Stimulated activated naive CD8-positive, alpha-beta T cell treated with anti-CD3 and anti-CD28 coated beads, Interleukin-15, amount 100 ng/mL, for 72 hours (primary cell): ENCODE results near the gene TBC1D21.

Experiments used
- ATAC-seq: fragments of 150-1000 bp; cut with Tn5 transposase; 2 replicates; pipeline ENCODE4 v1.10.0; 2021; ENCODE audit warnings: mild to moderate bottlenecking, moderate library complexity
- DNase-seq, 2 donors: peaks; one replicate each; pipeline ENCODE4 v3.0.0; 2021 to 2022
- H3K27ac Mint-ChIP-seq, 2 donors: one replicate each; pipeline ENCODE4 v1.8.0; 2022; ENCODE audit warnings: mild to moderate bottlenecking in 2 of 2, mixed read lengths in 2 of 2, moderate library complexity in 2 of 2
- H3K27me3 Mint-ChIP-seq: one replicate; pipeline ENCODE4 v1.8.0; 2022; ENCODE audit warnings: mixed read lengths
- H3K4me1 Mint-ChIP-seq: one replicate; pipeline ENCODE4 v1.8.0; 2022; ENCODE audit warnings: mild to moderate bottlenecking, mixed read lengths
- H3K4me3 Mint-ChIP-seq, 2 donors: one replicate each; pipeline ENCODE4 v1.8.0; 2022; ENCODE audit warnings: mild to moderate bottlenecking in 2 of 2, mixed read lengths in 2 of 2, moderate library complexity in 1 of 2
- H3K9me3 Mint-ChIP-seq, 2 donors: one replicate each; pipeline ENCODE4 v1.8.0; 2022; ENCODE audit warnings: mixed read lengths in 2 of 2

TBC1D21 gene

GRCh38 chr15:73908030-73908821 lies 34.9 kb downstream of the TBC1D21 start:
- no peak overlapping the region for H3K4me3 Mint-ChIP-seq
- DNase-seq (peak; percentile 73), ATAC-seq (peak; percentile 99)
- no peaks in the 10 kb centered on the region for H3K9me3 Mint-ChIP-seq
- peak overlapping the region; percentile 53 to 63 for H3K27ac Mint-ChIP-seq
- peaks cover 6% of the 10 kb centered on the region for H3K4me1 Mint-ChIP-seq
- H3K27me3 Mint-ChIP-seq: no peaks in the 10 kb centered on the region

GRCh38 chr15:73908822-73909122 lies 35.4 kb downstream of the TBC1D21 start:
- Mint-ChIP-seq H3K4me1 (peaks cover 6% of the 10 kb centered on the region), H3K27ac (no peak overlapping the region), H3K4me3 (no peak overlapping the region)

DNA sequence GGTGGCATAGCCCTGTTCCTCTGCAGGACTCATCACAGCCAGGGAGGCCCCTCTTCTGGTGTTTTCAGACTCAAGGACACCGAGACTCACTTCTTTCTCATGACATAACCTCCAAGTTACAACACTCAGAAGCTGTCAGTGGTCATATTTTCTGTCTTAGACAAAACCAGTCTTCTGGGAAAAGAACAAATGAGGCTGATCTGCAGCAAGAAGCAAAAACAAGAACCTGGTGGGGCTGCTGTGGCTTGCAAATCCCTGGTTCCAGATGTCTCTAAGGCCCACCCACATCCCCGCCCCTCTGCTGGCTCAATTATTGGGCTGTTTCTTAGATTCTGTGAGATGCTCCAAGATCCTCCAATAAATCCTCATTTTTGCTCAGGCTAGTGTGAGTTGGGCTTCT lies 36.3 kb downstream of the TBC1D21 start:
- DNase-seq (no peak), ATAC-seq (no peak)
- H3K27me3 Mint-ChIP-seq: no peaks in the 10 kb centered on the region
- no peaks in the 10 kb centered on the region for H3K9me3 Mint-ChIP-seq
- H3K4me1 Mint-ChIP-seq: peaks cover 14% of the 10 kb centered on the region
- no peak overlapping the region for H3K4me3 Mint-ChIP-seq
- H3K27ac Mint-ChIP-seq: no peak overlapping the region

More at GRCh38 chr15:73908822-73909122, 35.4 kb downstream of the TBC1D21 start:
- H3K9me3 Mint-ChIP-seq: no peaks in the 10 kb centered on the region
- no peaks in the 10 kb centered on the region for H3K27me3 Mint-ChIP-seq
- DNase-seq: no peak
- ATAC-seq: no peak

DNA sequence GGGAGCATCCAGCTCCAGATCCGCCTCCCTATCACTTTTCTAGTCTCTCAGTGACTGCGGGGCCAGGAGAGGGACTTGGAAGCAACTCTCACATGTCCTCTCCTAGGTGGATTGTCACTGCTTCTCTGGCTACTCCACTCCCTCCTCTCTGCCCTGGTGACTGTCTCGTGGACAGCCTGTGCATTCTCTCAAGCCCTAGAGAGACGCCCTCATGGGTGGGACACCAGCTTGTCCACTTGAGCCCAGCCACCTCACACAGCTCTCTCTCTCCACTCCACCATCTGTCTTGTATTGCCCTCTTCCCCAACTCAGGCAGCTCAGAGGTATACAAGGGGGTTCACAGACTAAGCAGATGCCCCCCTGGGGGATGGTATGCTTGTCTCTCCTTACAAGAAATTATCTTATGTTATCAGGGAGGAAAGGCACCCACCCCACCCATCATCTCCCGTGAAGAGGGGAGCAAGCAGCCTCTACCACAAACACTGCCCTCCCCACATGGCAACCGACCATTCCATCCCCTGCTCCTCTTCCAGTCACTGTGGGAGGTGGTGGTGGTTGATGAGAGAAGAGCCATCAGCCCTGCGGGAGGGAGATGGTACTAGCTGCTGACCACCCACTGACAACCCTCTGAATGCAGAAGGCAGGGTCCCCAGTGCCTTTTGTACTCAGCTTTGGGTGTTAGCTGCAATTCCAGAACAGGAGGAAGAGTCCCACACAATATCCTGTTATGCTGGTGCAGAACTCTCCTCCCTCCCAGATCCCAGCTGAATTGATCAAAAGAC lies 37.3 kb downstream of the TBC1D21 start:
- DNase-seq (no peak), ATAC-seq (no peak)
- Mint-ChIP-seq H3K9me3 (no peaks in the 10 kb centered on the region), H3K4me1 (peaks cover 19% of the 10 kb centered on the region), H3K27me3 (no peaks in the 10 kb centered on the region), H3K27ac (peak overlapping the region in 1 of 2 donors; percentile 27), H3K4me3 (no peak overlapping the region)

- Mint-ChIP-seq H3K27me3 (no peaks in the 10 kb centered on the region), H3K27ac (no peak overlapping the region), H3K4me3 (no peak overlapping the region), H3K4me1 (peaks cover 15% of the 10 kb centered on the region), H3K9me3 (no peaks in the 10 kb centered on the region)
- DNase-seq (no peak), ATAC-seq (no peak)
These were observed 38.7 kb downstream of the TBC1D21 start for GRCh38 chr15:73912030-73912596.

- no peak for DNase-seq
- Mint-ChIP-seq H3K9me3 (peaks cover 8 to 10% of the 10 kb centered on the region in 2 donors), H3K4me1 (peaks cover 14% of the 10 kb centered on the region), H3K4me3 (peak overlapping the region in 1 of 2 donors; percentile 16), H3K27me3 (no peaks in the 10 kb centered on the region), H3K27ac (peak overlapping the region in 1 of 2 donors; percentile 23)
- ATAC-seq: peak; percentile 40
These were observed 40.8 kb downstream of the TBC1D21 start for GRCh38 chr15:73914145-73914544.

DNA sequence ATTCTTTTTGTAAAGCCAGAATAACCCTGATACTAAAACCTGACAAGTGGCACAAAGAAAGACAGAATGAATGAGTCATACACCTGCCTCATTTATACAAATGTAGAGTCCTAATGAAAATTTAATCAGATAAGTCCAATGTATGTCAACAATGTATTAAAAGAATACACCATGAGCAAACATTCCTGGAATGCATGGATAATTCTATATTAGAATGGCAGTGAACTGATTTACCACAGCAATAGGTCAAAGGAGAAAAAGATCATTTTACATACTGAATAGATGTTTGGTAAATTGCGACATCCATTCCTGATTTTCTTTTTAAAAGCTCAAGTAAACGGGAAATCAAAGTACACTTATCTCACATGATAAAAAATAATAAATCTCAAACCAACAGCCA lies 41.7 kb downstream of the TBC1D21 start:
- no peak for DNase-seq

GRCh38 chr15:73918784-73919183 lies 45.4 kb downstream of the TBC1D21 start:
- Mint-ChIP-seq H3K4me1 (peaks cover 35% of the 10 kb centered on the region), H3K4me3 (no peak overlapping the region), H3K9me3 (peaks cover 8 to 10% of the 10 kb centered on the region in 2 donors), H3K27me3 (no peaks in the 10 kb centered on the region), H3K27ac (no peak overlapping the region)
- DNase-seq (no peak), ATAC-seq (no peak)

More for the DNA sequence above, 41.7 kb downstream of the TBC1D21 start:
- no peaks in the 10 kb centered on the region for H3K27me3 Mint-ChIP-seq
- H3K4me1 Mint-ChIP-seq: peaks cover 15% of the 10 kb centered on the region
- peaks cover 8 to 10% of the 10 kb centered on the region in 2 donors for H3K9me3 Mint-ChIP-seq
- H3K4me3 Mint-ChIP-seq: no peak overlapping the region
- ATAC-seq: no peak
- no peak overlapping the region for H3K27ac Mint-ChIP-seq

- no peaks in the 10 kb centered on the region for H3K27me3 Mint-ChIP-seq
These were observed 46.3 kb downstream of the TBC1D21 start for GRCh38 chr15:73919706-73920105.

GRCh38 chr15:73921254-73921925 lies 48.0 kb downstream of the TBC1D21 start:
- DNase-seq (no peak), ATAC-seq (no peak)
- Mint-ChIP-seq H3K27ac (no peak overlapping the region), H3K9me3 (peaks cover 8 to 10% of the 10 kb centered on the region in 2 donors), H3K4me1 (peaks cover 45% of the 10 kb centered on the region), H3K27me3 (peaks cover 6% of the 10 kb centered on the region), H3K4me3 (no peak overlapping the region)

More at GRCh38 chr15:73919706-73920105, 46.3 kb downstream of the TBC1D21 start:
- Mint-ChIP-seq H3K4me1 (peaks cover 35% of the 10 kb centered on the region), H3K27ac (no peak overlapping the region), H3K9me3 (peaks cover 8 to 10% of the 10 kb centered on the region in 2 donors), H3K4me3 (no peak overlapping the region)
- ATAC-seq (no peak), DNase-seq (no peak)

DNA sequence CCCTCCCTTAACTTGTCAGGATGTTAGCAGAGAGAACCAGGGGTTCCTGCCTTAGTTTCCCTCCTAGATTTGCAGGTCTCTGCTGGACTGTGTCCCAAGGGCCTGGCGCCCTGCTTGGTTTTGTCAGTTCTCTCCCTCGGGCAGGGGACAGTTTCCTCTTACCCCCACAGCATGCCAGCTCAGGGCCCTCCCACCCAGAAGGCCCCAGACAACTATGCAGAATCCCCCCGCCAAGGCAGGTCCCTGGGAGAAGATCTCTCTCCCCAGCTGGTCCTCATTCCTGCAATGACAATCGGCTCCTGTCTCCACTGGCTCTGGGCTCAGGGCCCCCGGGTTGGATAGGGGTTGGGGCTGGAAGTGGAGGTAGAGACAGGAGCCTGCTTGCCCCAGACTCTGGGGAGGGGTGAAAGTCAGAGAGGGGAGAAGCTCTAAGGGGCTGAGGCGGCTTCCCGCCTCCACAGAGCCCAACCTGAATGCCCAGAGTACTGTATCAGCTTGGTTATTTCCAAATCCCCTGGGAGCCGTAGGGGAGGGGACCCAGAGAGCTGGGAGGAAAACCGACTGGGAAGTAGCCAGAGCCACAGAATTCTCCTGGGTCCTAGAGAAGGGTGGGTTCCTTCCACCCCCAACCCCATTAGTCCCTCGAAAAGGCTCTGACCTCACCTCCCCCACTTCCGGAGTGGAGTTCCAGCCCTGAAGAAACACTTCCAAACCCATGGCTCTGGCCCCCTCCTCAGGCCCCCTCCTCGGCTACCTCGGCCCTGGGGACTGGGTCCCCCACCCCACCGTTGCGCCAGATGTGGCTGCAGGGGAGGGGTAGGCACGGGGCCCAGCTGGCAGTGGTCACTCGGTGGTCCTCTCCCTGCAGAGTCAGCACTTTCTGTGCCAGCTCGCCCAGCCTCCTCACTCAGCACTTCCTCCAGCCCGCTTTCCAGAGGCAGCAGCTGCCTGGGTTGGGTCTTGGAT lies 49.1 kb downstream of the TBC1D21 start:
- DNase-seq (no peak), ATAC-seq (no peak)
- peaks cover 8 to 10% of the 10 kb centered on the region in 2 donors for H3K9me3 Mint-ChIP-seq
- H3K4me3 Mint-ChIP-seq: no peak overlapping the region
- peaks cover 45% of the 10 kb centered on the region for H3K4me1 Mint-ChIP-seq
- H3K27me3 Mint-ChIP-seq: peaks cover 6% of the 10 kb centered on the region
- H3K27ac Mint-ChIP-seq: peak overlapping the region in 1 of 2 donors; percentile 69

DNA sequence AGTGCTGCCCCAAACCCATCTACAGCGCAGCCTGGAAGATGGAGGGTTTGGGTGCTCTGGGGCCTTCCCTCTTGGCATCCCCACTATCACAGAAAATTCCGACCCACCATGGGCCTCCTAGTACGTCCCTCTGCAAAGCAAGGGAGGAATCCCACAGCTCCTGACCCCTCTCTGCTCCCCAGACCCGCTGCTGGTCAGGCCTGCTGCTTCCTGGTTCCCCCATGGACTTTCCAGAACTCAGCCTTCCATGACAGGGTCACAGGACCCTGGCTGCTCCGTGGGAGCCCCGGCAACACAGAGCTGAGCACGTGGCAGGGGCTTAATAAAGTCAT lies 49.8 kb downstream of the TBC1D21 start:
- DNase-seq (no peak), ATAC-seq (no peak)
- Mint-ChIP-seq H3K4me3 (no peak overlapping the region), H3K9me3 (peaks cover 2 to 5% of the 10 kb centered on the region in 2 donors), H3K27ac (peak overlapping the region; percentile 6 to 69), H3K4me1 (peaks cover 48% of the 10 kb centered on the region), H3K27me3 (peaks cover 6% of the 10 kb centered on the region)

GRCh38 chr15:73923488-73924164 lies 50.3 kb downstream of the TBC1D21 start:
- Mint-ChIP-seq H3K27me3 (peaks cover 6% of the 10 kb centered on the region), H3K4me3 (peak overlapping the region in 1 of 2 donors; percentile 18), H3K9me3 (peaks cover 0 to 5% of the 10 kb centered on the region in 2 donors), H3K4me1 (peaks cover 53% of the 10 kb centered on the region), H3K27ac (peak overlapping the region; percentile 32 to 51)
- ATAC-seq (no peak), DNase-seq (no peak)
